ENCODE measurements around the gene TRPC4.

GRCh38 chr13:37791699-37792098 is 77.9 kb downstream of the TRPC4 start:
- TF ChIP-seq CTCF (IDR thresholded peaks at IDR 0.05; ENCODE audit: low read depth, low read length) (no peak), POLR2A (IDR thresholded peaks at IDR 0.05; ENCODE audit: extremely low read depth, insufficient read length) (no peak)
